SW 1271 (cell line): ENCODE measurements around the gene MAP7D3.

Experiments used
- DNase-seq, 2 experiments: peaks; one replicate each; lab custom pipeline; 2025; lab: John Stamatoyannopoulos, UW

Gene MAP7D3

GRCh38 chrX:136206916-136207315 lies 44.3 kb downstream of the MAP7D3 start:
- DNase-seq: no peak

DNA sequence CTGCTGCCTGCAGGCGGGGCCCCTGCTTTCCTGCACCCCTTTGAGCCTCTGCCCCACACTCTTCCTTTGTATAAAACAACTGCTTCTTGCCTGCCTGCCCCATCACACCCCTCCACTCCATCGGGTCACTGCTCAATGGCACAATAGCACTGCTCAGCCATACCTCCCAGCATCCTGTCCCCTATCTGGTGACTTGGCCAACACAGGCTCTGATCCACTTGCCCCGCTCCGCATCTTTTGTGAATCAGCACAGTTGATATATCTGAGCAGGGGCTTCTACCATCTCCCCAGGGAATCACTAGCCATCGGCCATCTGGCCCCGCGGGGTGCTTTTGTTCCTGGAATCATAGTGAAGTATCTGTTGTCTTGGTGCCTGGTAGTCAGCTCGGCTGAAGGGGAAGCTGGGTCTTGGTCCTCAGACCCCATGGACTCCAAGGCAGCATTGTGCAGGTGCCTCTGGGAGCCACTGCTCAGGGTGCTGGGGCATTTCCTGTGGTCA lies 45.3 kb downstream of the MAP7D3 start:
- DNase-seq: no peak

GRCh38 chrX:136204571-136204970 lies 46.6 kb downstream of the MAP7D3 start:
- DNase-seq: peak; percentile 2 to 71

GRCh38 chrX:136203951-136204350 lies 47.2 kb downstream of the MAP7D3 start:
- DNase-seq: no peak

- DNase-seq: no peak
Observed at GRCh38 chrX:136203438-136203837, 47.8 kb downstream of the MAP7D3 start.

GRCh38 chrX:136202889-136203288 lies 48.3 kb downstream of the MAP7D3 start:
- DNase-seq: peak in 1 of 2 experiments; percentile 14

GRCh38 chrX:136201601-136202000 lies 49.6 kb downstream of the MAP7D3 start:
- no peak for DNase-seq

- peak; percentile 2 to 32 for DNase-seq
Observed at GRCh38 chrX:136200466-136200865, 50.7 kb downstream of the MAP7D3 start.

- DNase-seq: no peak
Observed at GRCh38 chrX:136199365-136199764, 51.8 kb downstream of the MAP7D3 start.

DNA sequence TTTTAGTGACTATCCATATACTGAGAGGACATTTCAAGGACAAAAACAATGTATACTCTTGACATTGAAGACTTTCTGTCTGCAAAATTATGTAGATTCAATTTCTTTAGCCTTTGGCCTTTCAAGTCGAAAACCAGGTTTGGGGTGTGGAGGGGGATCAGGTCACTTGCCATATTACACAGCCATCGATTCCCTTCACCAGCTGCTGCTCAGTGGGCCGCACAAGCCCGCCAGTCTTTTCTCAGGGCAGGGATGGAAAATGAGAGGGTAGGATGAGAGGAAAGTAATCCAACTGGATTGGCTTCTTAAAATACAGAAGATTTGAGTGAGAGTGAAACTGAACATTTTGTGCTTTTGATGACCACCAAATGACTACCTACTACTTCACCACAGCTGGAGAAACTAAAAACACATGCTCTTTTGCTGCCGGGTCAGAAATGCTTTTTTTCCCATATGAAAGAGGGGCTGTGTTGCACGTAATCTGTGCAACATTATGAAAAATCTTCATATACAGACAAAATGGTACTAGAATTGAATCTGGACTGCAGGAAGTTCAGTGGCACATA lies 52.4 kb downstream of the MAP7D3 start:
- DNase-seq: no peak

GRCh38 chrX:136198010-136198409 lies 53.2 kb downstream of the MAP7D3 start:
- DNase-seq: no peak

DNA sequence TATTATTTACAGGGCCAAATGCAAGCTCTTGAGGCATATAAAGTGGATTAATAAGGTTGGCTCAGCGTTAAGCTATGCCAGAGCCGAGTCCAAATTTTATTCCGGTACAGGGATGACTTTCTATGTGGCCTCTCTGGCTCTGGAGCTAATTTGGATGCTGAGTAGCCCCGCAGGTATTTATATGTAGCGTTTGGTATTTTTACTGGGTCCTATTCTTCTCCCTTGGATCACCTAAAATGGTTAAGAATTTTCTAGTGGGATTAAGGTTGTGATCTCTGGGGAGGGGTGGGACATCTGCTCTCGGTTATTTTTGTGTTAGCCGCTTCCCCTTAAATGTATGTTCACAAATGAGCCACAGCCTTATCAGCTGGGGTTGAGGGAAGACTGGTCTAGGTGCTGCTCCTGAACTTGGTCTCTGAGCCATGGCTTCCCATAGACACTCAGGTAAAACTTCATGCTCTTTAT lies 54.5 kb downstream of the MAP7D3 start:
- no peak for DNase-seq

DNA sequence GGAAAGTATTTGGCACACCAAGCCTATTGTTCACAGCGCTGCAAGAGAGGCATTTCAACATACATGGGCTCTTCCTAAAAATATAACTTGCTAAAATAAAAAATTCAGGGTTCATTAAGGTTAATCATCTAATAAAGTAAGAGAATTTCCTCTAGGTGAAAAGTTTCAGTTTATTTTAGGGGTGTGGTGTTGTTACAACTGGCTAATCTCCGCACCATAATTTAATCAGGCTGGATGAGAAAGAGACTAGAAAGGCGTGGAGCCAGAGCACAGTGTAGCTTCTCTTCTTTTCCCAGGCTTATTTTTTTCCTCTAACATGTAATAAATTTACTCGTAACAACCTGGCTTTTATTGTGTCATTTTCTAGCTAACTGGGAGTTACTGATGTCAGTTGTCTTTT lies 56.0 kb downstream of the MAP7D3 start:
- no peak for DNase-seq

- no peak for DNase-seq
Observed at GRCh38 chrX:136194536-136194935, 56.7 kb downstream of the MAP7D3 start.

GRCh38 chrX:136193771-136194170 lies 57.4 kb downstream of the MAP7D3 start:
- no peak for DNase-seq

DNA sequence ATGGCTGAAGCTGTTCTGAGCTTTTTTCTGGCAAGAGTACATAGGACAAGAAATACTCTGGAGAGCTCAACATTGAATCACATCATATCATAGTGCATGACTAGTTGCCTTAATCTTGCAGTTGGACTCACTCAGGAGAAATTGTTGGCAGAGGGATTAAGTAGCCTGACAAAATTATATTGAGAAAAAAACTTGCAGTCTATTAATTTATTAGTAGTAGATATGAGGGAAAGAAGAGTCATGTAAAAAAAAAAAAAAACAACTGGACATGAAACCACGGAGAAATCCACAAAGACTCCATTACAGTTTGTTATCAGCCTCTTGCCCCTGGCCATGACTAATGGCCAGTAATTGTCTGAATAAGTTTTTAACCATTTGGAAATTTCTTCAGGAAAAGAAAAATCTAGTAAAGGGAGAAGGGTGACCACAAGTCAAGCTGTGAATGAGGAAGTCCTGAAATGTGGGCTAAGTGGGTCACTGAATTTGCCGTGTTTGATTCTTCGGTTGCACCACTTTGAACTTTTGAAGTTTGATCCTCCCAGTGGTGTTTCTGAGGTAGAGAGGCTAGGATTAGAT lies 58.3 kb downstream of the MAP7D3 start:
- no peak for DNase-seq

GRCh38 chrX:136192135-136192534 lies 59.1 kb downstream of the MAP7D3 start:
- no peak for DNase-seq

GRCh38 chrX:136191171-136191570 lies 60.0 kb downstream of the MAP7D3 start:
- no peak for DNase-seq

- DNase-seq: no peak
Observed at GRCh38 chrX:136190038-136190713, 61.0 kb downstream of the MAP7D3 start.

DNA sequence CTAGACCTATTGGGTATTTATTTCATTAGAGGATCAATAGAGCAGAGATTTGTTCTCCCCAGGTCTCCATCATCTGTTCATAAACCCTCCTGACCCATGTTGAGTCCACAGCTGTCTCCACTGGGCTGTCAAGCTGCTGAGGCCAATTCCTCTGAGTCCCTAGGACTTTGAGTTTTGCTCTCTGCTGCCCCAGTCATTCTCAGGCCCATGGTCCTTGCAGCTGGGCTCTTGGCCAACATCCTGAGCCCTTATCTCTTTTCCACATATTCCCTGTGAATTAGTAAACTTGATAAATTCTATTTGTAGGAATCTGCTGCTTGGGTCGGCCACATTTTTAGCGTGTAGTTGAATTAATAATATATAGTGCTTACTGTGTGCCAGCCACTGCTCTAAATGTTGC lies 62.0 kb downstream of the MAP7D3 start:
- no peak for DNase-seq

DNA sequence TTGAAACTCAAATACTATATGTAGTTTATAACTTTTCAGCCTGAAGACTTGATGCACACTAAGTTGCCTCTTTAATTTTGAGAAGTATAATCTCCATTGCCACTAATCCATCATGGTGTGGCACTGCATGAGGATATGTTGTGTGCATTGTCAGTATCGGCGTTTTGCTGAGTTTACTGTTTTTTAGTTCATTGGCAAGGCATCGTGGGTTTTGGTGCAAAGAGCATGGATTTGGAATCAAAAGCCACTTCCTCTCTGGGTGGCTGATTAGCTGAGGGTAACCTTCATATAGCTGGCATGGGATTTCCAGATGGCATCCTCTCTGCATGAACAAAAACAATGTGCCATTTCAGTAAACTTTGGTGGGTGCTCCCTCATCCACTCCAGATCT lies 65.2 kb downstream of the MAP7D3 start:
- no peak for DNase-seq

- DNase-seq: peak; percentile 20 to 62
Observed at GRCh38 chrX:136185401-136186022, 65.7 kb downstream of the MAP7D3 start.

DNA sequence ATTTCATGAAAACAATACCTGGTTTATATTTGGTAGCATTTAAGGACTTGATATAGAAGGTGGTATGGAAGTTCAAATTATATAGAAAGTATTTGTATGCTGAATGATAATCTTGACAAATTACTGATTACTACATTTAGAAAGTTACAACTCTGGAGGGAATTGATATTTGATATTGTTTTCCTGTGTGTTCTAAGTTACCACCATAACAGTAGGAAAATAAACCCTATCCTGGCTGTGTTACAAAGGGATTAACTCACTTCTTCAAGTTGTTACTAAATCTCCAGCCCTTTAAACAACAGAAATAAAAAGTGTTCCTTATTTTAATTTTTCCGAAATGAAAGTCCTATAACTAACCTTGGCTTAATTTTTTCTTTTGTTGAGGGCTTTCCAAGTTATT lies 67.3 kb downstream of the MAP7D3 start:
- DNase-seq: no peak
